ENCODE results near the gene SLC1A5.

GRCh38 chr19:46764817-46765291 is 23.5 kb downstream of the SLC1A5 start:
- TF ChIP-seq FOXK1 (CRISPR knock-in tag; IDR thresholded peaks at IDR 0.05) (no peak), ESRRA (CRISPR knock-in tag; IDR thresholded peaks at IDR 0.05; ENCODE audit: borderline replicate concordance) (no peak), JUN (CRISPR knock-in tag; IDR thresholded peaks at IDR 0.05) (no peak), CTCF (IDR thresholded peaks at IDR 0.05) (no peak), MAX (CRISPR knock-in tag; IDR thresholded peaks at IDR 0.05) (no peak), IRF2 (CRISPR knock-in tag; IDR thresholded peaks at IDR 0.05; ENCODE audit: borderline replicate concordance, low read depth) (no peak)
